Measurements from ENCODE around the gene CFAP47.
"Not testable (repeated sequence)": the region's sequence is repeated elsewhere in the genome, so short reads cannot be mapped to it uniquely, and the experiment has no call there.

CFAP47 gene

DNA sequence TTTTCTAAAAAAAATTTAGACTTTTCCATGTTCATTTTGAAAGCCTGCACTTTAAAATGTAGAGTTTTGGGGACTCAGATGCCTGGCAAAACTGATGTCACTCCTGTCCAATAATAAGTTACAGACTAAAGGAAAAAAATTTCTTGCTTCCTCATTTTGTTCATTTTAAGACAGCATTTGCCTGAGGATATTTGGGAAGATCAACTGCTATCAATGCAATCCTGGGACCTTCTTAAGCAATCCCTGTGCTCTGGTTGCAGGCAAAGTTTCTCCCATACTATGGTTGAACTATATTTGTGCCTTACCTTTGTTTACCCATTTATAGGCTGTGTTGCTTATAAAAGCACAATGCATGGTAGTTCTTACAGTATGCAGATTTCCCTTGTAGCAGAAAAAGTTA is 280.4 kb downstream of the CFAP47 start:
- no peak for TF ChIP-seq CSRNP3 (CRISPR knock-in tag; IDR thresholded peaks at IDR 0.05)
- no peak for TF ChIP-seq ZNF70 (CRISPR knock-in tag; IDR thresholded peaks at IDR 0.05)
- TF ChIP-seq, protein P1, sequence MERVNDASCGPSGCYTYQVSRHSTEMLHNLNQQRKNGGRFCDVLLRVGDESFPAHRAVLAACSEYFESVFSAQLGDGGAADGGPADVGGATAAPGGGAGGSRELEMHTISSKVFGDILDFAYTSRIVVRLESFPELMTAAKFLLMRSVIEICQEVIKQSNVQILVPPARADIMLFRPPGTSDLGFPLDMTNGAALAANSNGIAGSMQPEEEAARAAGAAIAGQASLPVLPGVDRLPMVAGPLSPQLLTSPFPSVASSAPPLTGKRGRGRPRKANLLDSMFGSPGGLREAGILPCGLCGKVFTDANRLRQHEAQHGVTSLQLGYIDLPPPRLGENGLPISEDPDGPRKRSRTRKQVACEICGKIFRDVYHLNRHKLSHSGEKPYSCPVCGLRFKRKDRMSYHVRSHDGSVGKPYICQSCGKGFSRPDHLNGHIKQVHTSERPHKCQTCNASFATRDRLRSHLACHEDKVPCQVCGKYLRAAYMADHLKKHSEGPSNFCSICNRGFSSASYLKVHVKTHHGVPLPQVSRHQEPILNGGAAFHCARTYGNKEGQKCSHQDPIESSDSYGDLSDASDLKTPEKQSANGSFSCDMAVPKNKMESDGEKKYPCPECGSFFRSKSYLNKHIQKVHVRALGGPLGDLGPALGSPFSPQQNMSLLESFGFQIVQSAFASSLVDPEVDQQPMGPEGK (CRISPR knock-in tag; IDR thresholded peaks at IDR 0.05; ENCODE audit: borderline replicate concordance) = no peak
- no peak for TF ChIP-seq RARB (CRISPR knock-in tag; IDR thresholded peaks at IDR 0.05)
- TF ChIP-seq SNAI2 (CRISPR knock-in tag; IDR thresholded peaks at IDR 0.05) = no peak
- no peak for TF ChIP-seq ZNF8 (CRISPR knock-in tag; IDR thresholded peaks at IDR 0.05)
- TF ChIP-seq ZNF565 (CRISPR knock-in tag; conservative IDR thresholded peaks at IDR 0.05; ENCODE audit: low read depth) = no peak
- no peak for TF ChIP-seq ZFP30 (CRISPR knock-in tag; IDR thresholded peaks at IDR 0.05)
- no peak for ATAC-seq

GRCh38 chrX:36214924-36215323 is 295.4 kb downstream of the CFAP47 start:
- TF ChIP-seq TCF4 (CRISPR knock-in tag; IDR thresholded peaks at IDR 0.05; ENCODE audit: borderline replicate concordance) = no peak
- no peak for TF ChIP-seq RARB (CRISPR knock-in tag; IDR thresholded peaks at IDR 0.05)
- no peak for TF ChIP-seq ISL1 (CRISPR knock-in tag; IDR thresholded peaks at IDR 0.05)
- TF ChIP-seq ARNTL (CRISPR knock-in tag; IDR thresholded peaks at IDR 0.05; ENCODE audit: borderline replicate concordance, low read depth) = no peak
- no peak for TF ChIP-seq SNAI2 (CRISPR knock-in tag; IDR thresholded peaks at IDR 0.05)
- no peak for TF ChIP-seq ZNF8 (CRISPR knock-in tag; IDR thresholded peaks at IDR 0.05)
- TF ChIP-seq ZFP3 (CRISPR knock-in tag; IDR thresholded peaks at IDR 0.05) = no peak
- ATAC-seq = no peak

GRCh38 chrX:36218801-36219200 is 299.3 kb downstream of the CFAP47 start:
- TF ChIP-seq, protein P1 (CRISPR knock-in tag; IDR thresholded peaks at IDR 0.05; ENCODE audit: borderline replicate concordance) = no peak
- no peak for TF ChIP-seq CSRNP3 (CRISPR knock-in tag; IDR thresholded peaks at IDR 0.05)
- no peak for TF ChIP-seq ZFP30 (CRISPR knock-in tag; IDR thresholded peaks at IDR 0.05)
- no peak for TF ChIP-seq ZNF70 (CRISPR knock-in tag; IDR thresholded peaks at IDR 0.05)
- TF ChIP-seq TCF4 (CRISPR knock-in tag; IDR thresholded peaks at IDR 0.05; ENCODE audit: borderline replicate concordance) = no peak
- TF ChIP-seq TOX (CRISPR knock-in tag; IDR thresholded peaks at IDR 0.05; ENCODE audit: borderline replicate concordance) = no peak
- TF ChIP-seq PPARA (CRISPR knock-in tag; IDR thresholded peaks at IDR 0.05; ENCODE audit: borderline replicate concordance) = no peak
- TF ChIP-seq RARB (CRISPR knock-in tag; IDR thresholded peaks at IDR 0.05) = no peak
- no peak for TF ChIP-seq ISL1 (CRISPR knock-in tag; IDR thresholded peaks at IDR 0.05)
- no peak for TF ChIP-seq ZC3H10 (CRISPR knock-in tag; IDR thresholded peaks at IDR 0.05)

DNA sequence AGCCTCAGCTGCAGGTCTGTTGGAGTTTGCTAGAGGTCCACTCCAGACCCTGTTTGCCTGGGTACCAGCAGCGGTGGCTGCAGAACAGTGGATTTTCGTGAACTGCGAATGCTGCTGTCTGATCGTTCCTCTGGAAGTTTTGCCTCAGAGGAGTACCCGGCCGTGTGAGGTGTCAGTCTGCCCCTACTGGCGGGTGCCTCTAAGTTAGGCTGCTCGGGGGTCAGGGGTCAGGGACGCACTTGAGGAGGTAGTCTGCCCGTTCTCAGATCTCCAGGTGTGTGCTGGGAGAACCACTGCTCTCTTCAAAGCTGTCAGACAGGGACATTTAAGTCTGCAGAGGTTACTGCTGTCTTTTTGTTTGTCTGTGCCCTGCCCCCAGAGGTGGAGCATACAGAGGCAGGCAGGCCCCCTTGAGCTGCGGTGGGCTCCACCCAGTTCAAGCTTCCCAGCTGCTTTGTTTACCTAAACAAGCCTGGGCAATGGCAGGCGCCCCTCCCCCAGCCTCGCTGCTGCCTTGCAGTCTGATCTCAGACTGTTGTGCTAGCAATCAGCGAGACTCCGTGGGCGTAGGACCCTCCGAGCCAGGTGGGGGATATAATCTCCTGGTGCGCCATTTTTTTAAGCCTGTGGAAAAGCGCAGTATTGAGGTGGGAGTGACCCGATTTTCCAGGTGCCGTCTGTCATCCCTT is 315.4 kb downstream of the CFAP47 start:
- ATAC-seq = not testable (repeated sequence)

More at GRCh38 chrX:36218801-36219200, 299.3 kb downstream of the CFAP47 start:
- no peak for ATAC-seq

GRCh38 chrX:36241397-36241796 is 321.9 kb downstream of the CFAP47 start:
- TF ChIP-seq BACH2 (CRISPR knock-in tag; IDR thresholded peaks at IDR 0.05; ENCODE audit: borderline replicate concordance) (no peak), PPARA (CRISPR knock-in tag; IDR thresholded peaks at IDR 0.05; ENCODE audit: borderline replicate concordance) (no peak), ZNF70 (CRISPR knock-in tag; IDR thresholded peaks at IDR 0.05) (no peak), TOX (CRISPR knock-in tag; IDR thresholded peaks at IDR 0.05; ENCODE audit: borderline replicate concordance) (no peak), ZNF8 (CRISPR knock-in tag; IDR thresholded peaks at IDR 0.05) (no peak)
- TF ChIP-seq, protein P1 (CRISPR knock-in tag; IDR thresholded peaks at IDR 0.05; ENCODE audit: borderline replicate concordance) = no peak
- ATAC-seq = no peak

All from SK-N-SH treated with all-trans-retinoic acid at 6 μM for 48 hours (cell line).